A549 treated with ZK216348 at 1 μM for 4 hours (cell line): Measurements from ENCODE around the gene FLT3. TPM values are rescaled to one million over a fixed set of nuclear protein-coding genes. Genes with fewer than 3 reads are reported as not detected.

Source experiments
- total RNA-seq: library from RNA; stranded (reverse); fragments of 200-300 nt; extraction: Qiagen RNA extraction; gene quantifications from 5 replicates; pipeline ENCODE4 v1.2.3, GENCODE V29; 2022; ENCODE audit warnings: low read depth

Gene FLT3
- total RNA-seq, result not detected in 5 replicates

GRCh38 chr13:28100150-28101121 is at the start of gene FLT3:
Gene FLT3 (minus strand): TSS chr13:28100576. CDS start chr13:28100510, 66 bp downstream.

GRCh38 chr13:28138012-28138755 is 37.8 kb upstream of the FLT3 start, which contains the start of gene PAN3:
Gene PAN3 (plus strand): TSS chr13:28138545. CDS start chr13:28138658, 113 bp downstream.

DNA sequence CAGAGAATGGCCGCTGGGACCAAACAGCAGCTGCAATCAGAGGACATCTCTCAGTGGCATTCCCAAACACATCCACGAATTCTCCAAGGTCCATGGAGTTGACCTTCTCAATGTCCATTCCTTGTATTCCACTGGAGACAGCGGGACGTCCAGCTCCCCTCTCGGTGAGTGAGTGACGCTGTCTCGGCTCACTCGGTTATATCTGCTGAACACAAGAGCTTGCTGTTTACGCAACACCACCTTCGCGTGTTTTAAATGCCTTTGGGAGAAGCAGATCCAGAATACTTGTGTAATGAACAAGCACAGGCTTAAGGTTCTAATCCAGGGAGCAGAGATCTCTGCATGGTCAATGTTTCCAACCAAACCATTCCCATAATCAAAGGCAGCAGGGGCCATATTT is 111.9 kb downstream of the FLT3 start, which contains the start of gene URAD:
URAD (minus strand) TSS at position 174 of the 400 bp plus-strand sequence; CDS start at position 118, 56 bp downstream.

GRCh38 chr13:27969082-27969865 is 131.1 kb downstream of the FLT3 start, which contains the start of gene CDX2:
Gene CDX2 (minus strand): TSS chr13:27969315. CDS start chr13:27969006, 309 bp downstream.

Other genes with a start within 250 kb of the FLT3 start
- gene PDX1, start 180.6 kb downstream of the FLT3 start, total RNA-seq, result 0.05 to 0.09 TPM in 2 of 5 replicates, not detected in the others
- gene CDX2, start 131.3 kb downstream of the FLT3 start, total RNA-seq, result 0.56 to 1.3 TPM (median 0.95 TPM) in 5 replicates
- not detected in 5 replicates for gene URAD, start 111.9 kb downstream of the FLT3 start, total RNA-seq
- 5.0 to 8.9 TPM (median 7.6 TPM) in 5 replicates for gene PAN3, start 38.0 kb upstream of the FLT3 start, total RNA-seq